H9 (cell line): ENCODE data around the gene MACROD1. TPM values are rescaled to one million over a fixed set of nuclear protein-coding genes. Genes with fewer than 3 reads are reported as not detected.
A peak's percentile ranks its signal among the peaks of the same experiment; 100 is the strongest.

ENCODE experiments used
- DNase-seq: peaks from one replicate; pipeline ENCODE4 v3.0.0-alpha.2; 2017
- H2AFZ ChIP-seq: one replicate; pipeline ENCODE4 v1.6.1; 2013; ENCODE audit warnings: mild to moderate bottlenecking, low read length, control low read depth, moderate library complexity
- H2AK5ac ChIP-seq: 2 replicates; pipeline ENCODE4 v1.6.1; 2013; ENCODE audit warnings: low read length, control low read depth, mixed read lengths; ENCODE audit not compliant: insufficient read length
- H2BK120ac ChIP-seq: one replicate; pipeline ENCODE4 v1.6.1; 2013; ENCODE audit warnings: low read depth, mild to moderate bottlenecking, low read length, control low read depth, inconsistent platforms; ENCODE audit not compliant: poor library complexity, severe bottlenecking
- H2BK12ac ChIP-seq: 2 replicates; pipeline ENCODE4 v1.6.1; 2013; ENCODE audit warnings: low read length, control low read depth, mixed read lengths, low read depth; ENCODE audit not compliant: insufficient read length
- H2BK15ac ChIP-seq: 2 replicates; pipeline ENCODE4 v1.6.1; 2013; ENCODE audit warnings: low read depth, low read length, control low read depth
- H2BK20ac ChIP-seq: one replicate; pipeline ENCODE4 v1.6.1; 2013; ENCODE audit warnings: low read depth, mild to moderate bottlenecking, low read length, control low read depth, inconsistent platforms; ENCODE audit not compliant: poor library complexity, severe bottlenecking
- H2BK5ac ChIP-seq: 2 replicates; pipeline ENCODE4 v1.6.1; 2013; ENCODE audit warnings: low read length, control low read depth, mixed read lengths; ENCODE audit not compliant: insufficient read length
- H3K14ac ChIP-seq: 2 replicates; pipeline ENCODE4 v1.6.1; 2013; ENCODE audit warnings: low read length, control low read depth; ENCODE audit not compliant: insufficient read depth
- H3K18ac ChIP-seq: 2 replicates; pipeline ENCODE4 v1.6.1; 2013; ENCODE audit warnings: low read depth, mild to moderate bottlenecking, mixed read lengths, low read length, control low read depth; ENCODE audit not compliant: insufficient read length
- H3K23ac ChIP-seq: 2 replicates; pipeline ENCODE4 v1.6.1; 2013; ENCODE audit warnings: low read length, control low read depth, mixed read lengths, low read depth; ENCODE audit not compliant: insufficient read length
- H3K23me2 ChIP-seq: 2 replicates; pipeline ENCODE4 v1.6.1; 2013; ENCODE audit warnings: low read depth, mild to moderate bottlenecking, mixed read lengths, low read length, control low read depth; ENCODE audit not compliant: insufficient read length, poor library complexity, severe bottlenecking
- H3K27ac ChIP-seq: 2 replicates; pipeline ENCODE4 v1.5.1; 2013; ENCODE audit warnings: low read length, control low read depth, mixed read lengths, low read depth; ENCODE audit not compliant: insufficient read length
- H3K27me3 ChIP-seq: 2 replicates; pipeline ENCODE4 v1.6.1; 2013; ENCODE audit warnings: low read length, control low read depth, inconsistent platforms; ENCODE audit not compliant: insufficient read depth
- H3K4ac ChIP-seq: 2 replicates; pipeline ENCODE4 v1.6.1; 2013; ENCODE audit warnings: low read depth, mild to moderate bottlenecking, control low read depth, inconsistent platforms, low read length, moderate library complexity
- H3K4me1 ChIP-seq: 2 replicates; pipeline ENCODE4 v1.6.1; 2013; ENCODE audit warnings: low read length, control low read depth, inconsistent platforms; ENCODE audit not compliant: insufficient read depth
- H3K4me2 ChIP-seq: 2 replicates; pipeline ENCODE4 v1.6.1; 2013; ENCODE audit warnings: low read length, control low read depth, mixed read lengths; ENCODE audit not compliant: insufficient read length, insufficient read depth
- H3K56ac ChIP-seq: 2 replicates; pipeline ENCODE4 v1.6.1; 2013; ENCODE audit warnings: low read depth, mild to moderate bottlenecking, mixed read lengths, low read length, control low read depth; ENCODE audit not compliant: insufficient read length
- H3K79me1 ChIP-seq: 2 replicates; pipeline ENCODE4 v1.6.1; 2013; ENCODE audit warnings: low read depth, mild to moderate bottlenecking, moderate library complexity, low read length, control low read depth, inconsistent platforms; ENCODE audit not compliant: insufficient read depth, poor library complexity, severe bottlenecking
- H3K79me2 ChIP-seq: 2 replicates; pipeline ENCODE4 v1.6.1; 2013; ENCODE audit warnings: low read length, control low read depth, inconsistent platforms; ENCODE audit not compliant: insufficient read depth
- H3K9ac ChIP-seq: 2 replicates; pipeline ENCODE4 v1.6.1; 2013; ENCODE audit warnings: low read length, control low read depth, mixed read lengths; ENCODE audit not compliant: insufficient read length; ENCODE audit errors: extremely low read depth
- H3K9me3 ChIP-seq: one replicate; pipeline ENCODE4 v1.6.1; 2013; ENCODE audit warnings: low read depth, low read length, inconsistent platforms; ENCODE audit not compliant: control insufficient read depth
- H3T11ph ChIP-seq: one replicate; pipeline ENCODE4 v1.6.1; 2013; ENCODE audit warnings: mild to moderate bottlenecking, low read length, control low read depth, inconsistent platforms
- H4K20me1 ChIP-seq: one replicate; pipeline ENCODE4 v1.6.1; 2013; ENCODE audit not compliant: control insufficient read depth, insufficient read length, insufficient read depth
- H4K5ac ChIP-seq: 2 replicates; pipeline ENCODE4 v1.6.1; 2013; ENCODE audit warnings: low read depth, mild to moderate bottlenecking, mixed read lengths, low read length, control low read depth; ENCODE audit not compliant: insufficient read length
- H4K8ac ChIP-seq: replicated peaks from 2 replicates; pipeline ENCODE4 v1.6.1; 2013; ENCODE audit warnings: low read length, control low read depth, mixed read lengths, low read depth; ENCODE audit not compliant: insufficient read length
- H4K91ac ChIP-seq: 2 replicates; pipeline ENCODE4 v1.6.1; 2013; ENCODE audit warnings: low read depth, mild to moderate bottlenecking, moderate library complexity, mixed read lengths, low read length, control low read depth; ENCODE audit not compliant: insufficient read length
- H3K27ac Mint-ChIP-seq, 3 experiments: 2 replicates in 2 of 3; 3 replicates in 1 of 3; pipeline ENCODE4 v1.8.0; 2020 to 2021; ENCODE audit warnings: mixed read lengths in 3 of 3, mild to moderate bottlenecking in 1 of 3, moderate library complexity in 1 of 3
- H3K27me3 Mint-ChIP-seq: 2 replicates; pipeline ENCODE4 v1.8.0; 2021; ENCODE audit warnings: low read depth, mild to moderate bottlenecking, moderate library complexity, mixed read lengths
- H3K36me3 Mint-ChIP-seq, 3 experiments: 2 replicates in 2 of 3; 3 replicates in 1 of 3; pipeline ENCODE4 v1.8.0; 2020 to 2021; ENCODE audit warnings: low read depth in 3 of 3, mixed read lengths in 3 of 3; ENCODE audit not compliant: insufficient read depth in 1 of 3
- H3K4me1 Mint-ChIP-seq, 2 experiments: 2 replicates each; pipeline ENCODE4 v1.8.0; 2020; ENCODE audit warnings: mixed read lengths in 2 of 2
- H3K4me3 Mint-ChIP-seq, 2 experiments: 2 replicates in 1 of 2; 3 replicates in 1 of 2; pipeline ENCODE4 v1.8.0; 2020 to 2021; ENCODE audit warnings: mild to moderate bottlenecking in 2 of 2, mixed read lengths in 2 of 2, moderate library complexity in 1 of 2
- H3K9me3 Mint-ChIP-seq, 2 experiments: 2 replicates in 1 of 2; 3 replicates in 1 of 2; pipeline ENCODE4 v1.8.0; 2020; ENCODE audit warnings: mild to moderate bottlenecking in 2 of 2, mixed read lengths in 2 of 2, moderate library complexity in 1 of 2
- CTCF ChIP-seq: fragments of 200-600 bp; sonication (generic); conservative IDR thresholded peaks from 3 replicates; pipeline ENCODE4 v1.8.0; 2021; ENCODE audit warnings: antibody characterized with exemption, mild to moderate bottlenecking
- WGBS: extraction: QIAGEN DNeasy Blood & Tissue Kit; methylation state at CpG from one replicate; pipeline ENCODE4 v1.1.7; 2013; ENCODE audit warnings: missing lambda C conversion rate, low lambda C conversion rate, mixed read lengths; ENCODE audit not compliant: insufficient read length; ENCODE audit errors: extremely low coverage; 5-methylcytosine and 5-hydroxymethylcytosine counted together
- total RNA-seq: library from RNA; stranded (reverse); gene quantifications from 2 replicates; pipeline ENCODE4 v1.2.1, GENCODE V29; 2021

The MACROD1 gene
- total RNA-seq, 1 experiment from 2014 or later: 21.2 TPM

DNA sequence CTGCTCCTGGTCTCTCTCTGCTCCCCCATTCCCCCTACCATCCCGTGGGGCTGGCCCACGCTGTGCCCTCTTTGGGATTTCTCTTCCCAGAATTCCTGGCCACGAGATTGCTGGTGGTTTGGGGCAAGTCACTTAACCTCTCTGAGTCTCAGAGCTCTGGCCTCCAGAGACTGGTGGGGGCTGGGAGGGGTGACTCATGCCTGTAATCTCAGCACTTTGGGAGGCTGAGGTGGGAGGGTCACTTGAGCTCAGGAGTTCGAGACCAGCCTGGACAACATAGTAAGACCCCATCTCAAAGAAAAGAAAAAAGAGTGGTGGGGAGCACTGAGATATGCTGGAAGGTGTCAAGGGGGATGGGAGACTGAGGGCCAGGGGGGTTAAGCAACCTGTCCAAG, 161.3 kb downstream of the MACROD1 start:
- no peaks in the 10 kb centered on the region for H3K79me1 ChIP-seq
- H3K4ac ChIP-seq: no peak overlapping the region
- H2BK15ac ChIP-seq: no peak overlapping the region
- no peaks in the 10 kb centered on the region for H3K4me1 ChIP-seq
- H3T11ph ChIP-seq: no peak overlapping the region
- Mint-ChIP-seq H3K27me3 (peaks cover 84% of the 10 kb centered on the region), H3K4me1 (peaks cover 14 to 24% of the 10 kb centered on the region in 2 experiments), H3K36me3 (no peaks in the 10 kb centered on the region; a peak in 1 of 7 replicates), H3K9me3 (no peaks in the 10 kb centered on the region), H3K27ac (no peak overlapping the region), H3K4me3 (peak overlapping the region in 1 of 2 experiments; percentile 53; a peak in 2 of 5 replicates)
- no peak overlapping the region for H4K5ac ChIP-seq
- H3K23me2 ChIP-seq: peaks cover 17% of the 10 kb centered on the region
- TF ChIP-seq CTCF: no peak
- H3K4me2 ChIP-seq: no peak overlapping the region
- no peak overlapping the region for H3K18ac ChIP-seq
- no CpG with 5 or more reads among the region's 4 CpGs for WGBS
- H3K27ac ChIP-seq: no peak overlapping the region
- no peak overlapping the region for H3K23ac ChIP-seq
- no peak overlapping the region for H3K9ac ChIP-seq
- H3K9me3 ChIP-seq: no peaks in the 10 kb centered on the region
- H3K27me3 ChIP-seq: peaks cover 24% of the 10 kb centered on the region; the same call in 1 of the 2 replicates
- H3K56ac ChIP-seq: no peak overlapping the region
- H4K20me1 ChIP-seq: no peaks in the 10 kb centered on the region
- no peak overlapping the region for H2BK12ac ChIP-seq
- no peak overlapping the region for H3K14ac ChIP-seq
- H3K79me2 ChIP-seq: no peaks in the 10 kb centered on the region
- H2AK5ac ChIP-seq: no peak overlapping the region
- no peak overlapping the region for H2AFZ ChIP-seq
- no peak overlapping the region for H2BK5ac ChIP-seq
- H2BK120ac ChIP-seq: no peak overlapping the region
- no peak for DNase-seq
- no peak overlapping the region for H4K8ac ChIP-seq
- H2BK20ac ChIP-seq: no peak overlapping the region
- no peak overlapping the region for H4K91ac ChIP-seq
